ENCODE results near the gene SORD. TPM values are rescaled to one million over a fixed set of nuclear protein-coding genes. Genes with fewer than 3 reads are reported as not detected.

Gene SORD
- total RNA-seq (2021; ENCODE audit: unreplicated experiment) (116 TPM), Bru-seq, nascent RNA (percentile 78 among the genes with signal in this experiment), BruChase-seq, experiment 1, labeled RNA remaining after a 6-hour chase (percentile 79 among the genes with signal in this experiment), BruChase-seq, experiment 2, labeled RNA remaining after a 2-hour chase (percentile 71 among the genes with signal in this experiment)
- 80.3 and 90.7 TPM in 2 replicates for polyA plus RNA-seq (2012)
- long read RNA-seq, full-length matches to known transcripts = 149 of 221 reads
- long read RNA-seq, partial matches to known transcripts = 50 of 221 reads
- long read RNA-seq, other reads (novel, unspliced or antisense) = 22 of 221 reads

DNA sequence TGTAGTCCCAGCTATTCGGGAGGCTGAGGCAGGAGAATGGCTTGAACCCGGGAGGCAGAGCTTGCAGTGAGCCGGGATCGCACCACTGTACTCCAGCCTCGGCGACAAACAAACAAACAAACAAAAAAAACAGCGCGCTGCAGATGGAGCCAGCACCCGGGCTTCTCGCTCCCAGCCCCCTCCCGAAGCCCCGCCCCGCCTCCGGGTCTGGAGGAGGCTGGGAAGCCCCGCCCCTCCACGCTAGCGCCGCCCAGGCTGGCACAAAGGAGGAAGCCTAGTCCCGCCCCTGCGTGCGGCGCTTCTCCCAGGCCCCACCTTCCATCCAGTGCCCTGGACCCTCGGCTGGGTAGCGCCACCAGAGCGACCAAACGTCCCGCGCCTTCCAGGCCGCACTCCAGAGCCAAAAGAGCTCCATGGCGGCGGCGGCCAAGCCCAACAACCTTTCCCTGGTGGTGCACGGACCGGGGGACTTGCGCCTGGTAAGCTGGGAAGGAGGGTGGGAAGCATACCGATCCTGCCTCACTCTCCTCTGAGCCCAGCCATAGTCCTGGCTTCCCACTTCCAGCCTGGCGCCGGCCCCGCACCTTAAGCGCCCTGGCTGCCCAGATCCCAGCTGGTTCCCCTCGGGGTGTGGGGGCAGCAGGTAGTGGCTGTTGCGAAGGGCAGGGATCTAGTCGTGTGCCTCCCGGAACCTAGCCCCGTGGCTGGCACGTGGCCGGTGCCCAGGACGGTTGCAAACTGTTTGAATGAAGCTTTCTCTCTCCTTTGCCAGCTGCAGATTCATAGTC, at the start of gene SORD:
Gene SORD, plus strand, starts transcription at position 325 of the 788 bp plus-strand sequence. Its CDS starts 89 bp downstream, at position 414.
- peaks cover 48% of the 10 kb centered on the region for H3K79me2 ChIP-seq (ENCODE audit: insufficient read depth, low read length)
- DNase-seq (ENCODE audit: low read depth, low spot score) (peak; percentile 68), ATAC-seq (peak; percentile 99)
- CTCF ChIA-PET = interaction anchor here (0.9 kb wide), 1 partner anchor 103 kb away, joined by 3 read pairs; no protein-coding TSS in a partner anchor
- no peaks in the 10 kb centered on the region for H3K27me3 ChIP-seq (ENCODE audit: insufficient read depth, low read length)
- peaks cover 0 to 11% of the 10 kb centered on the region in 2 experiments; a peak in 1 of 4 replicates for H3K36me3 ChIP-seq (ENCODE audit: control insufficient read depth in 1 of 2, insufficient read depth in 2 of 2, low read length in 2 of 2)
- no TSS peak for BruUV-seq (replicated peaks)
- H3K4me1 ChIP-seq (ENCODE audit: control insufficient read depth in 1 of 2, insufficient read depth in 2 of 2, low read length in 2 of 2) = peaks cover 4 to 20% of the 10 kb centered on the region in 2 experiments
- no peaks in the 10 kb centered on the region for H4K20me1 ChIP-seq (ENCODE audit: insufficient read depth)
- H3K9ac ChIP-seq (ENCODE audit: low read length) = peak within 1 kb of the TSS; percentile 96
- H2AFZ ChIP-seq (ENCODE audit: low read depth, low read length, poor library complexity, severe bottlenecking) = no peak within 1 kb of the TSS
- peak within 1 kb of the TSS; percentile 93 for H3K4me2 ChIP-seq (ENCODE audit: low read length)
- H3K4me3 ChIP-seq (replicated peaks in 1 of 2; ENCODE audit: low read depth in 1 of 2, low read length in 2 of 2) = peak within 1 kb of the TSS; percentile 89 to 99
- RAD21 ChIA-PET (ENCODE audit: low non-redundant PET in 1 of 2, low total read pairs in 2 of 2, uncharacterized antibody in 2 of 2, unreplicated experiment in 2 of 2) = interaction anchor here in 1 of 2 experiments (0.6 kb wide), 1 partner anchor 171 kb away, joined by 10 read pairs; no protein-coding TSS in a partner anchor
- H3K9me2 ChIP-seq (ENCODE audit: insufficient read depth) = no peaks in the 10 kb centered on the region
- peak within 1 kb of the TSS; percentile 76 for H3K27ac ChIP-seq (ENCODE audit: low read depth, low read length)
- H3K9me3 ChIP-seq (ENCODE audit: control insufficient read depth in 1 of 2, insufficient read depth in 1 of 2, low read depth in 1 of 2, low read length in 2 of 2) = no peaks in the 10 kb centered on the region
- intact Hi-C loops (cut with micrococcal nuclease) = loop anchor here (2.0 kb wide), 1 partner anchor 18 kb away; no protein-coding TSS in a partner anchor
- POLR2A ChIA-PET = no interaction called here
- TF ChIP-seq EZH2phosphoT487 (IDR thresholded peaks at IDR 0.05; ENCODE audit: borderline replicate concordance) = no peak
- no peak for TF ChIP-seq POLR2A (IDR thresholded peaks at IDR 0.05; ENCODE audit: borderline replicate concordance, extremely low read depth, insufficient read depth, insufficient read length)
- peak; percentile 89 for TF ChIP-seq POLR2AphosphoS5 (IDR thresholded peaks at IDR 0.05; ENCODE audit: low read depth, low read length)
- TF ChIP-seq ZFX (IDR thresholded peaks at IDR 0.05) = peak; percentile 53; the same call in 1 of the 2 replicates
- TF ChIP-seq, protein P1, sequence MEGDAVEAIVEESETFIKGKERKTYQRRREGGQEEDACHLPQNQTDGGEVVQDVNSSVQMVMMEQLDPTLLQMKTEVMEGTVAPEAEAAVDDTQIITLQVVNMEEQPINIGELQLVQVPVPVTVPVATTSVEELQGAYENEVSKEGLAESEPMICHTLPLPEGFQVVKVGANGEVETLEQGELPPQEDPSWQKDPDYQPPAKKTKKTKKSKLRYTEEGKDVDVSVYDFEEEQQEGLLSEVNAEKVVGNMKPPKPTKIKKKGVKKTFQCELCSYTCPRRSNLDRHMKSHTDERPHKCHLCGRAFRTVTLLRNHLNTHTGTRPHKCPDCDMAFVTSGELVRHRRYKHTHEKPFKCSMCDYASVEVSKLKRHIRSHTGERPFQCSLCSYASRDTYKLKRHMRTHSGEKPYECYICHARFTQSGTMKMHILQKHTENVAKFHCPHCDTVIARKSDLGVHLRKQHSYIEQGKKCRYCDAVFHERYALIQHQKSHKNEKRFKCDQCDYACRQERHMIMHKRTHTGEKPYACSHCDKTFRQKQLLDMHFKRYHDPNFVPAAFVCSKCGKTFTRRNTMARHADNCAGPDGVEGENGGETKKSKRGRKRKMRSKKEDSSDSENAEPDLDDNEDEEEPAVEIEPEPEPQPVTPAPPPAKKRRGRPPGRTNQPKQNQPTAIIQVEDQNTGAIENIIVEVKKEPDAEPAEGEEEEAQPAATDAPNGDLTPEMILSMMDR (IDR thresholded peaks at IDR 0.05 in 2 of 3, conservative IDR thresholded peaks at IDR 0.05 in 1 of 3; ENCODE audit: borderline replicate concordance in 1 of 3, insufficient read depth in 1 of 3, low read depth in 2 of 3, low read length in 2 of 3) = no peak
- TF ChIP-seq, protein P2, sequence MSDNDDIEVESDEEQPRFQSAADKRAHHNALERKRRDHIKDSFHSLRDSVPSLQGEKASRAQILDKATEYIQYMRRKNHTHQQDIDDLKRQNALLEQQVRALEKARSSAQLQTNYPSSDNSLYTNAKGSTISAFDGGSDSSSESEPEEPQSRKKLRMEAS (IDR thresholded peaks at IDR 0.05) = peak; percentile 86; the same call in 1 of the 2 replicates
- no peak for TF ChIP-seq JUND (IDR thresholded peaks at IDR 0.05)
- no peak for TF ChIP-seq TCF7L2 (IDR thresholded peaks at IDR 0.05; ENCODE audit: borderline replicate concordance, extremely low read depth, insufficient read depth, insufficient read length)
- no peak for TF ChIP-seq SP1 (IDR thresholded peaks at IDR 0.05; ENCODE audit: low read depth)
- TF ChIP-seq ZNF274 (IDR thresholded peaks at IDR 0.05; ENCODE audit: low read depth, low read length) = no peak
- no peak; the same call in 1 of the 2 replicates for TF ChIP-seq SIN3A (IDR thresholded peaks at IDR 0.05; ENCODE audit: low read depth)
- TF ChIP-seq SRF (IDR thresholded peaks at IDR 0.05; ENCODE audit: low read depth) = no peak
- TF ChIP-seq FOSL1 (IDR thresholded peaks at IDR 0.05; ENCODE audit: low read depth) = no peak
- TF ChIP-seq EZH2 (IDR thresholded peaks at IDR 0.05) = no peak
- TF ChIP-seq, protein P3, sequence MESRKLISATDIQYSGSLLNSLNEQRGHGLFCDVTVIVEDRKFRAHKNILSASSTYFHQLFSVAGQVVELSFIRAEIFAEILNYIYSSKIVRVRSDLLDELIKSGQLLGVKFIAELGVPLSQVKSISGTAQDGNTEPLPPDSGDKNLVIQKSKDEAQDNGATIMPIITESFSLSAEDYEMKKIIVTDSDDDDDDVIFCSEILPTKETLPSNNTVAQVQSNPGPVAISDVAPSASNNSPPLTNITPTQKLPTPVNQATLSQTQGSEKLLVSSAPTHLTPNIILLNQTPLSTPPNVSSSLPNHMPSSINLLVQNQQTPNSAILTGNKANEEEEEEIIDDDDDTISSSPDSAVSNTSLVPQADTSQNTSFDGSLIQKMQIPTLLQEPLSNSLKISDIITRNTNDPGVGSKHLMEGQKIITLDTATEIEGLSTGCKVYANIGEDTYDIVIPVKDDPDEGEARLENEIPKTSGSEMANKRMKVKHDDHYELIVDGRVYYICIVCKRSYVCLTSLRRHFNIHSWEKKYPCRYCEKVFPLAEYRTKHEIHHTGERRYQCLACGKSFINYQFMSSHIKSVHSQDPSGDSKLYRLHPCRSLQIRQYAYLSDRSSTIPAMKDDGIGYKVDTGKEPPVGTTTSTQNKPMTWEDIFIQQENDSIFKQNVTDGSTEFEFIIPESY (IDR thresholded peaks at IDR 0.05; ENCODE audit: extremely low read depth, insufficient replicate concordance, low read length) = no peak
- TF ChIP-seq, protein P4, sequence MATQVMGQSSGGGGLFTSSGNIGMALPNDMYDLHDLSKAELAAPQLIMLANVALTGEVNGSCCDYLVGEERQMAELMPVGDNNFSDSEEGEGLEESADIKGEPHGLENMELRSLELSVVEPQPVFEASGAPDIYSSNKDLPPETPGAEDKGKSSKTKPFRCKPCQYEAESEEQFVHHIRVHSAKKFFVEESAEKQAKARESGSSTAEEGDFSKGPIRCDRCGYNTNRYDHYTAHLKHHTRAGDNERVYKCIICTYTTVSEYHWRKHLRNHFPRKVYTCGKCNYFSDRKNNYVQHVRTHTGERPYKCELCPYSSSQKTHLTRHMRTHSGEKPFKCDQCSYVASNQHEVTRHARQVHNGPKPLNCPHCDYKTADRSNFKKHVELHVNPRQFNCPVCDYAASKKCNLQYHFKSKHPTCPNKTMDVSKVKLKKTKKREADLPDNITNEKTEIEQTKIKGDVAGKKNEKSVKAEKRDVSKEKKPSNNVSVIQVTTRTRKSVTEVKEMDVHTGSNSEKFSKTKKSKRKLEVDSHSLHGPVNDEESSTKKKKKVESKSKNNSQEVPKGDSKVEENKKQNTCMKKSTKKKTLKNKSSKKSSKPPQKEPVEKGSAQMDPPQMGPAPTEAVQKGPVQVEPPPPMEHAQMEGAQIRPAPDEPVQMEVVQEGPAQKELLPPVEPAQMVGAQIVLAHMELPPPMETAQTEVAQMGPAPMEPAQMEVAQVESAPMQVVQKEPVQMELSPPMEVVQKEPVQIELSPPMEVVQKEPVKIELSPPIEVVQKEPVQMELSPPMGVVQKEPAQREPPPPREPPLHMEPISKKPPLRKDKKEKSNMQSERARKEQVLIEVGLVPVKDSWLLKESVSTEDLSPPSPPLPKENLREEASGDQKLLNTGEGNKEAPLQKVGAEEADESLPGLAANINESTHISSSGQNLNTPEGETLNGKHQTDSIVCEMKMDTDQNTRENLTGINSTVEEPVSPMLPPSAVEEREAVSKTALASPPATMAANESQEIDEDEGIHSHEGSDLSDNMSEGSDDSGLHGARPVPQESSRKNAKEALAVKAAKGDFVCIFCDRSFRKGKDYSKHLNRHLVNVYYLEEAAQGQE (IDR thresholded peaks at IDR 0.05; ENCODE audit: low read depth) = no peak
- TF ChIP-seq EGR1 (IDR thresholded peaks at IDR 0.05; ENCODE audit: low read depth) = 0 out of 2 replicates have a peak, but pooled peaks have one; percentile 5

All from HCT116 (cell line).